Esophagus muscularis mucosa (tissue), 3 donors: Measurements from ENCODE around the gene SELENOM.

Experiments
- CTCF ChIP-seq, 3 experiments: fragments of 200-600 bp in 2 of 3; fragments of 450-650 bp in 1 of 3; sonication (generic) in 2 of 3; IDR thresholded peaks; one replicate each; pipeline ENCODE4 v1.5.1; 2017 to 2019; ENCODE audit warnings: antibody characterized with exemption in 3 of 3, mild to moderate bottlenecking in 2 of 3, moderate library complexity in 1 of 3
- POLR2A ChIP-seq: fragments of 450-650 bp; IDR thresholded peaks from one replicate; pipeline ENCODE4 v1.6.1; 2017; ENCODE audit warnings: antibody characterized with exemption, moderate library complexity, mild to moderate bottlenecking, low read depth
- POLR2AphosphoS5 ChIP-seq, 2 donors: sonication (generic); formaldehyde crosslinking; IDR thresholded peaks; one replicate each; pipeline ENCODE4 v1.6.1; 2017; ENCODE audit warnings: antibody characterized with exemption in 2 of 2

DNA sequence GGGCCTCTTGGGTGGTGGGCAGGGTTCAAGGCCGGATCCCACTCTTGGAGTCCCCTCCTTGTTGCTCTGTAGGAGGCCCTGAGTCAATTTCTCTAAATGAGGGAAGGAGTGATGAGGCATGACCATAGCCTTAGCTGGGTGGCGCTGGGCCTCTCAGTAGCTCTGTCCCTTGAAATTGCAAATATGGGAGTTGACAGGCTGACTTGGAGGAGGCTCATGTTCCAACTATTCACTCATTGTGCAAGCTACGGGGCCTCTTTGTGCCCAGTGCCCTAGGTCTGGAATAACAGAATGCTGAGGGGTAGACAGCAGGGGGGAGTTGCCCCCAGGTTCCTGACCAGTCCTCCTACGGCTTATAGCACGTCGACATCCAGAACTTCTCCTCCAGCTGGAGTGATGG, 8.0 kb downstream of the SELENOM start:
- TF ChIP-seq POLR2A: no peak
- no peak for TF ChIP-seq CTCF (IDR thresholded peaks at IDR 0.05)
- TF ChIP-seq POLR2AphosphoS5 (IDR thresholded peaks at IDR 0.05): peak in 1 of 2 donors; percentile 21
